Measurements from ENCODE around the gene FANCC. TPM values are rescaled to one million over a fixed set of nuclear protein-coding genes. Genes with fewer than 3 reads are reported as not detected.

Gene FANCC
- total RNA-seq, 3 donors from 2014 or later (not counting 1 experiment from before 2014, with no cell fraction given), result 9.9 to 18.9 (median 12.8) TPM

GRCh38 chr9:95060234-95060633 lies 257.3 kb downstream of the FANCC start:
- Mint-ChIP-seq H3K9me3 (no peaks in the 10 kb centered on the region), H3K4me3 (no peak overlapping the region), H3K27ac (no peak overlapping the region), H3K27me3 (ENCODE audit: low read depth in 2 of 2) (no peaks in the 10 kb centered on the region), H3K36me3 (no peaks in the 10 kb centered on the region), H3K4me1 (peaks cover 0 to 14% of the 10 kb centered on the region in 2 donors)
- no peaks in the 10 kb centered on the region for H3K36me3 ChIP-seq (ENCODE audit: control insufficient read depth, insufficient read depth, low read length)
- intact Hi-C loops (cut with micrococcal nuclease), result no loop called here
- TF ChIP-seq CTCF (IDR thresholded peaks at IDR 0.05), result no peak
- H3K9me3 ChIP-seq (ENCODE audit: control insufficient read depth, insufficient read depth, low read length), result no peaks in the 10 kb centered on the region
- no peaks in the 10 kb centered on the region for H3K27me3 ChIP-seq (ENCODE audit: control insufficient read depth, insufficient read depth, low read length)
- no peak overlapping the region for H3K27ac ChIP-seq (ENCODE audit: low read length)
- ATAC-seq (no peak), DNase-seq (no peak)
- H3K4me1 ChIP-seq (ENCODE audit: control insufficient read depth, insufficient read depth, low read length), result peaks cover 3% of the 10 kb centered on the region
- 65% methylated on average over 5 of the region's 5 CpGs for WGBS (ENCODE audit: insufficient coverage)
- no peak overlapping the region for H3K4me3 ChIP-seq (ENCODE audit: low read length)

GRCh38 chr9:95058795-95059386 lies 258.6 kb downstream of the FANCC start:
- peaks cover 0 to 14% of the 10 kb centered on the region in 2 donors for H3K4me1 Mint-ChIP-seq
- TF ChIP-seq CTCF (IDR thresholded peaks at IDR 0.05), result no peak
- ATAC-seq (no peak), DNase-seq (no peak)
- H3K4me3 Mint-ChIP-seq, result no peak overlapping the region
- no peaks in the 10 kb centered on the region for H3K9me3 ChIP-seq (ENCODE audit: control insufficient read depth, insufficient read depth, low read length)
- H3K27me3 ChIP-seq (ENCODE audit: control insufficient read depth, insufficient read depth, low read length), result no peaks in the 10 kb centered on the region
- H3K4me3 ChIP-seq (ENCODE audit: low read length), result no peak overlapping the region
- WGBS (ENCODE audit: insufficient coverage), result 97% methylated on average over 7 of the region's 7 CpGs
- no peak overlapping the region for H3K27ac ChIP-seq (ENCODE audit: low read length)
- peaks cover 3% of the 10 kb centered on the region for H3K4me1 ChIP-seq (ENCODE audit: control insufficient read depth, insufficient read depth, low read length)
- no peak overlapping the region for H3K27ac Mint-ChIP-seq
- intact Hi-C loops (cut with micrococcal nuclease), result no loop called here
- no peaks in the 10 kb centered on the region for H3K27me3 Mint-ChIP-seq (ENCODE audit: low read depth in 2 of 2)
- no peaks in the 10 kb centered on the region for H3K9me3 Mint-ChIP-seq
- no peaks in the 10 kb centered on the region for H3K36me3 ChIP-seq (ENCODE audit: control insufficient read depth, insufficient read depth, low read length)
- H3K36me3 Mint-ChIP-seq, result no peaks in the 10 kb centered on the region

- Histone ChIP-seq H3K9me3 (ENCODE audit: control insufficient read depth, insufficient read depth, low read length) (no peaks in the 10 kb centered on the region), H3K27me3 (ENCODE audit: control insufficient read depth, insufficient read depth, low read length) (no peaks in the 10 kb centered on the region), H3K4me1 (ENCODE audit: control insufficient read depth, insufficient read depth, low read length) (peaks cover 3% of the 10 kb centered on the region), H3K27ac (ENCODE audit: low read length) (no peak overlapping the region), H3K36me3 (ENCODE audit: control insufficient read depth, insufficient read depth, low read length) (no peaks in the 10 kb centered on the region), H3K4me3 (ENCODE audit: low read length) (no peak overlapping the region)
- Mint-ChIP-seq H3K4me1 (peaks cover 0 to 11% of the 10 kb centered on the region in 2 donors), H3K27me3 (ENCODE audit: low read depth in 2 of 2) (no peaks in the 10 kb centered on the region), H3K27ac (no peak overlapping the region), H3K4me3 (no peak overlapping the region), H3K36me3 (no peaks in the 10 kb centered on the region), H3K9me3 (no peaks in the 10 kb centered on the region)
- no peak for TF ChIP-seq CTCF (IDR thresholded peaks at IDR 0.05)
- intact Hi-C loops (cut with micrococcal nuclease), result no loop called here
- ATAC-seq, result no peak
- DNase-seq, result no peak
- WGBS (ENCODE audit: insufficient coverage), result 78% methylated on average over 6 of the region's 7 CpGs
Measured at GRCh38 chr9:95058121-95058785, 259.3 kb downstream of the FANCC start.

Data from natural killer cell (primary cell).